Suprapubic skin (tissue), 4 donors: ENCODE measurements around the gene NUP188. TPM values are rescaled to one million over a fixed set of nuclear protein-coding genes. Genes with fewer than 3 reads are reported as not detected.
A peak's percentile ranks its signal among the peaks of the same experiment; 100 is the strongest.
"Not testable (repeated sequence)": the region's sequence is repeated elsewhere in the genome, so short reads cannot be mapped to it uniquely, and the experiment has no call there.

Source experiments
- DNase-seq, 2 donors: peaks; one replicate each; pipeline ENCODE4 v3.0.0-alpha.2; 2019; ENCODE audit warnings: low spot score in 2 of 2
- H3K27ac ChIP-seq: fragments of 200-600 bp; sonication (generic); one replicate; pipeline ENCODE4 v1.5.1; 2019
- H3K27me3 ChIP-seq: fragments of 200-600 bp; sonication (generic); one replicate; pipeline ENCODE4 v1.5.1; 2019
- H3K36me3 ChIP-seq: fragments of 200-600 bp; sonication (generic); one replicate; pipeline ENCODE4 v1.5.1; 2019
- H3K4me1 ChIP-seq: fragments of 200-600 bp; sonication (generic); one replicate; pipeline ENCODE4 v1.5.1; 2019
- H3K4me3 ChIP-seq: fragments of 200-600 bp; sonication (generic); one replicate; pipeline ENCODE4 v1.5.1; 2019; ENCODE audit warnings: mild to moderate bottlenecking
- H3K9me3 ChIP-seq: fragments of 200-600 bp; sonication (generic); one replicate; pipeline ENCODE4 v1.5.1; 2019
- EP300 ChIP-seq: sonication (generic); formaldehyde crosslinking; IDR thresholded peaks from one replicate; pipeline ENCODE4 v1.6.1; 2017; ENCODE audit warnings: antibody characterized with exemption
- POLR2A ChIP-seq, 2 donors: fragments of 450-650 bp; IDR thresholded peaks; one replicate each; pipeline ENCODE4 v1.6.1; 2017; ENCODE audit warnings: antibody characterized with exemption in 2 of 2, mild to moderate bottlenecking in 2 of 2, moderate library complexity in 2 of 2
- POLR2AphosphoS5 ChIP-seq, 3 donors: sonication (generic); formaldehyde crosslinking; IDR thresholded peaks; one replicate each; pipeline ENCODE4 v1.6.1; 2017; ENCODE audit warnings: antibody characterized with exemption in 3 of 3
- WGBS: methylation state at CpG from one replicate; pipeline ENCODE4 v1.1.5; 2018; 5-methylcytosine and 5-hydroxymethylcytosine counted together
- total RNA-seq, 4 donors: library from RNA; depleted of rRNA; stranded (reverse); fragments of >200 nt; gene quantifications; one replicate each; pipeline ENCODE4 v1.1.0, GENCODE V29; 2016
- TF ChIP-seq, protein P1 (sequence below), 2 donors: fragments of 200-600 bp in 1 of 2; fragments of 450-650 bp in 1 of 2; sonication (generic) in 1 of 2; IDR thresholded peaks; one replicate each; pipeline ENCODE4 v1.5.1; 2016 to 2019; ENCODE audit warnings: antibody characterized with exemption in 2 of 2, mild to moderate bottlenecking in 1 of 2, moderate library complexity in 1 of 2

The NUP188 gene
- total RNA-seq, 4 donors from 2014 or later: 53.6 to 104 (median 60.6) TPM

GRCh38 chr9:128945798-128946501 is 1.5 kb upstream of the NUP188 start:
- H3K9me3 ChIP-seq: no peaks in the 10 kb centered on the region
- H3K27ac ChIP-seq: no peak overlapping the region
- H3K36me3 ChIP-seq: peaks cover 27% of the 10 kb centered on the region
- H3K4me1 ChIP-seq: peaks cover 35% of the 10 kb centered on the region
- 95% methylated on average over 15 of the region's 19 CpGs for WGBS
- peak in 1 of 2 donors; percentile 72 for DNase-seq
- H3K4me3 ChIP-seq: peak overlapping the region; percentile 98
- no peaks in the 10 kb centered on the region for H3K27me3 ChIP-seq
- TF ChIP-seq POLR2AphosphoS5 (IDR thresholded peaks at IDR 0.05): no peak
- TF ChIP-seq, protein P1, sequence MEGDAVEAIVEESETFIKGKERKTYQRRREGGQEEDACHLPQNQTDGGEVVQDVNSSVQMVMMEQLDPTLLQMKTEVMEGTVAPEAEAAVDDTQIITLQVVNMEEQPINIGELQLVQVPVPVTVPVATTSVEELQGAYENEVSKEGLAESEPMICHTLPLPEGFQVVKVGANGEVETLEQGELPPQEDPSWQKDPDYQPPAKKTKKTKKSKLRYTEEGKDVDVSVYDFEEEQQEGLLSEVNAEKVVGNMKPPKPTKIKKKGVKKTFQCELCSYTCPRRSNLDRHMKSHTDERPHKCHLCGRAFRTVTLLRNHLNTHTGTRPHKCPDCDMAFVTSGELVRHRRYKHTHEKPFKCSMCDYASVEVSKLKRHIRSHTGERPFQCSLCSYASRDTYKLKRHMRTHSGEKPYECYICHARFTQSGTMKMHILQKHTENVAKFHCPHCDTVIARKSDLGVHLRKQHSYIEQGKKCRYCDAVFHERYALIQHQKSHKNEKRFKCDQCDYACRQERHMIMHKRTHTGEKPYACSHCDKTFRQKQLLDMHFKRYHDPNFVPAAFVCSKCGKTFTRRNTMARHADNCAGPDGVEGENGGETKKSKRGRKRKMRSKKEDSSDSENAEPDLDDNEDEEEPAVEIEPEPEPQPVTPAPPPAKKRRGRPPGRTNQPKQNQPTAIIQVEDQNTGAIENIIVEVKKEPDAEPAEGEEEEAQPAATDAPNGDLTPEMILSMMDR (IDR thresholded peaks at IDR 0.05): no peak
- no peak for TF ChIP-seq EP300

DNA sequence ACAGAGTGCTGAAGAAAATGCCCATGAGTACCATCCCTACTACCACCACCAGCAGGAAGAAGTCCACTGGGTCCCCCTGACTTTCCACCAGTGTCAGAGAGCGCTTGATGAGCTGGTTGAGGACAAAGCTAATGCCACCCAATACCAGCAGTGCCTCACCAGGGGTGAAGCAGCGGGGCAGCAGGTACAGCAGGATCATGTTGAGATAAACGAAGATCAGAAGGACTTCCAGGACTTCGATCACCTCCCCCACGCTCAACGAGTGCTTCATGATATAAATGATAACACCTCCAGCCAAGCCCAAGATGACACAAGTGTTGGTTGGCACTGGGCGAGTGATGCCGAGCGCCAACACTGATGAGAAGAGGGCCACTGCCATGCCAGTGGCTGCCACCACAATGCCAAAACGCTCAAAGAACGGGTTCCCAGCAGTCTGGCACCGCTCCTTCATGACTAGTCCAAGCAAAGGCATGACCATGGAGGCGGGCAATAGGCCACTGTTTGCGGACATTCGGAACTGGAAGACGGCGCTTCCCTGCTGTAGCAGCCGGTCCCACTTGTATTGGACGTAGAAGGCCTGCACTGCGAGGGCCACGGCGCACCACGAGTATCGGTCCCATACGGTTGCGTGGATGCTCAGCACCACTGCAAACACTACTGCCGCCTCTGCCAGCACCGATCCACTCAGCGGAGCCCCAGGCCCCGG is 775 bp upstream of the NUP188 start:
- Histone ChIP-seq H3K4me3 (peak overlapping the region; percentile 98), H3K36me3 (peaks cover 21% of the 10 kb centered on the region), H3K9me3 (no peaks in the 10 kb centered on the region), H3K27ac (peak overlapping the region; percentile 97), H3K27me3 (no peaks in the 10 kb centered on the region), H3K4me1 (peaks cover 28% of the 10 kb centered on the region)
- 57% methylated on average over 5 of the region's 30 CpGs for WGBS
- peak; percentile 70 to 82 for DNase-seq
- TF ChIP-seq EP300 (no peak), POLR2AphosphoS5 (IDR thresholded peaks at IDR 0.05) (no peak), POLR2A (IDR thresholded peaks at IDR 0.05) (no peak)
- TF ChIP-seq, protein P1 (IDR thresholded peaks at IDR 0.05): no peak

DNA sequence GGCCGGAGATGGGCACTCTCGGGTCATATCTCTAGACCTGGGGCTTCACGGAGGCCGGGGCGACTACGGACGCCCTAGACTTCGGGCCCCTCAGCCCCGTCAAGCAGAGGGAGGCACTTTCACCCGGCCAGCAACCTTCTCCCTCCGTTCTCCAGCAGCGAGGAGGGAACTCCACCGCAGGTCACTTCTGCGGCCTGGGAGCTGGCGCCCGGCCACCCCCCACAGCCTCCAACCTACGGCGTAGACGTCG is 297 bp upstream of the NUP188 start:
- peak overlapping the region; percentile 98 for H3K4me3 ChIP-seq
- peaks cover 26% of the 10 kb centered on the region for H3K4me1 ChIP-seq
- WGBS: no CpG with 5 or more reads among the region's 20 CpGs
- H3K27me3 ChIP-seq: no peaks in the 10 kb centered on the region
- peak overlapping the region; percentile 97 for H3K27ac ChIP-seq
- DNase-seq: no peak
- H3K9me3 ChIP-seq: no peaks in the 10 kb centered on the region
- peaks cover 19% of the 10 kb centered on the region for H3K36me3 ChIP-seq
- TF ChIP-seq POLR2A (IDR thresholded peaks at IDR 0.05) (no peak), POLR2AphosphoS5 (IDR thresholded peaks at IDR 0.05) (no peak), EP300 (no peak)
- TF ChIP-seq, protein P1 (IDR thresholded peaks at IDR 0.05): no peak

- 92% methylated on average over 9 of the region's 9 CpGs for WGBS
- not testable (repeated sequence) for H3K27me3 ChIP-seq, H3K4me3 ChIP-seq, H3K4me1 ChIP-seq, H3K27ac ChIP-seq, H3K9me3 ChIP-seq
- peak in 1 of 2 donors; percentile 3 for DNase-seq
- H3K36me3 ChIP-seq: peaks cover 74% of the 10 kb centered on the region
Measured at GRCh38 chr9:128961403-128961802, 13.9 kb downstream of the NUP188 start.

DNA sequence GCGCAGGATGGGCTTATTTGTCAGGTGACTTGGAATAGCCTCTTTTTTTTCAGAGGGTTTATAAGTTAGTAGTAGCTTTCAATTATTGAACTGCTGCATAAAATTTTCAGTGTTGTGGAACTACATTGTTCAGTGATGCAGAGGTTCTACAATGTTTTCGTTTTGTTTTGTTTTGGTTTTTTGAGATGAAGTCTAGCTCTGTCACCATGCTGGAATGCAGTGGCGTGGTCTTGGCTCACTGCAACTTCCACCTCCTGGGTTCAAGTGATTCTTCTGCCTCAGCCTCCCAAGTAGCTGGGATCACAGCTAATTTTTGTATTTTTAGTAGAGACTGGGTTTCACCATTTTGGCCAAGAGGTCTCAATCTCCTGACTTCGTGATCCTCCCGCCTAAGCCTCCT is 22.0 kb downstream of the NUP188 start:
- Histone ChIP-seq H3K36me3 (peaks cover 67% of the 10 kb centered on the region), H3K4me3 (no peak overlapping the region), H3K27me3 (no peaks in the 10 kb centered on the region), H3K9me3 (no peaks in the 10 kb centered on the region), H3K4me1 (no peaks in the 10 kb centered on the region), H3K27ac (no peak overlapping the region)
- TF ChIP-seq EP300 (no peak), POLR2A (IDR thresholded peaks at IDR 0.05) (no peak), POLR2AphosphoS5 (IDR thresholded peaks at IDR 0.05) (no peak)
- TF ChIP-seq, protein P1 (IDR thresholded peaks at IDR 0.05): no peak
- 94% methylated on average over 5 of the region's 5 CpGs for whole genome bisulfite sequencing
- no peak for DNase-seq
